Mesothelial cell of epicardium (in vitro differentiated cells): ENCODE results near the gene CASZ1. TPM values are rescaled to one million over a fixed set of nuclear protein-coding genes. Genes with fewer than 3 reads are reported as not detected.

Experiments
- DNase-seq, 2 experiments: peaks; one replicate each; pipeline ENCODE4 v3.0.0; 2021; ENCODE audit warnings: low spot score in 2 of 2; ENCODE audit not compliant: unreplicated experiment in 2 of 2
- H3K27ac Mint-ChIP-seq: 2 replicates; pipeline ENCODE4 v1.8.0; 2021; ENCODE audit warnings: mixed read lengths
- H3K27me3 Mint-ChIP-seq: 2 replicates; pipeline ENCODE4 v1.8.0; 2021; ENCODE audit warnings: low read depth, mixed read lengths
- H3K36me3 Mint-ChIP-seq: 2 replicates; pipeline ENCODE4 v1.8.0; 2021; ENCODE audit warnings: mixed read lengths
- H3K4me1 Mint-ChIP-seq: 2 replicates; pipeline ENCODE4 v1.8.0; 2021; ENCODE audit warnings: mixed read lengths
- H3K4me3 Mint-ChIP-seq: 2 replicates; pipeline ENCODE4 v1.8.0; 2021; ENCODE audit warnings: mild to moderate bottlenecking, moderate library complexity, mixed read lengths
- H3K9me3 Mint-ChIP-seq: 2 replicates; pipeline ENCODE4 v1.8.0; 2021; ENCODE audit warnings: mixed read lengths
- CTCF ChIP-seq: fragments of 200-600 bp; sonication (generic); IDR thresholded peaks from one replicate; pipeline ENCODE4 v1.5.0; 2021; ENCODE audit warnings: antibody characterized with exemption; ENCODE audit not compliant: unreplicated experiment
- total RNA-seq: library from RNA; stranded (reverse); gene quantifications from 3 replicates; pipeline ENCODE4 v1.2.1, GENCODE V29; 2021

Gene CASZ1
- total RNA-seq, 1 donor from 2014 or later = 8.9 TPM

- no peak for TF ChIP-seq CTCF
- Mint-ChIP-seq H3K9me3 (no peaks in the 10 kb centered on the region), H3K4me3 (no peak overlapping the region), H3K4me1 (peaks cover 14% of the 10 kb centered on the region), H3K27me3 (peaks cover 27% of the 10 kb centered on the region), H3K27ac (no peak overlapping the region), H3K36me3 (no peaks in the 10 kb centered on the region)
- no peak for DNase-seq
Observed at GRCh38 chr1:10637834-10638558, 158.4 kb downstream of the CASZ1 start.

- Mint-ChIP-seq H3K36me3 (no peaks in the 10 kb centered on the region), H3K27me3 (peaks cover 27% of the 10 kb centered on the region), H3K4me3 (no peak overlapping the region), H3K4me1 (peaks cover 14% of the 10 kb centered on the region), H3K27ac (no peak overlapping the region), H3K9me3 (no peaks in the 10 kb centered on the region)
- no peak for TF ChIP-seq CTCF
- DNase-seq = no peak
Observed at GRCh38 chr1:10637400-10637799, 159.0 kb downstream of the CASZ1 start.

- DNase-seq = no peak
- H3K27me3 Mint-ChIP-seq = peaks cover 25% of the 10 kb centered on the region
- no peak overlapping the region for H3K4me3 Mint-ChIP-seq
- no peak overlapping the region for H3K27ac Mint-ChIP-seq
- no peak for TF ChIP-seq CTCF
- H3K9me3 Mint-ChIP-seq = no peaks in the 10 kb centered on the region
- no peaks in the 10 kb centered on the region for H3K36me3 Mint-ChIP-seq
- peaks cover 13% of the 10 kb centered on the region for H3K4me1 Mint-ChIP-seq
Observed at GRCh38 chr1:10635992-10636391, 160.5 kb downstream of the CASZ1 start.

- no peaks in the 10 kb centered on the region for H3K9me3 Mint-ChIP-seq
- H3K4me3 Mint-ChIP-seq = no peak overlapping the region
- H3K27me3 Mint-ChIP-seq = peaks cover 21% of the 10 kb centered on the region
- no peak for TF ChIP-seq CTCF
- DNase-seq = no peak
- peak overlapping the region; percentile 53 for H3K27ac Mint-ChIP-seq
- H3K36me3 Mint-ChIP-seq = peaks cover 4% of the 10 kb centered on the region
- H3K4me1 Mint-ChIP-seq = peaks cover 10% of the 10 kb centered on the region
Observed at GRCh38 chr1:10635085-10635896, 161.2 kb downstream of the CASZ1 start.

- peaks cover 4% of the 10 kb centered on the region for H3K36me3 Mint-ChIP-seq
- DNase-seq = no peak
- no peak overlapping the region for H3K4me3 Mint-ChIP-seq
- H3K9me3 Mint-ChIP-seq = no peaks in the 10 kb centered on the region
- TF ChIP-seq CTCF = no peak
- H3K27ac Mint-ChIP-seq = no peak overlapping the region
- peaks cover 16% of the 10 kb centered on the region for H3K27me3 Mint-ChIP-seq
- H3K4me1 Mint-ChIP-seq = peaks cover 10% of the 10 kb centered on the region
Observed at GRCh38 chr1:10634428-10635084, 161.9 kb downstream of the CASZ1 start.
